GM18505 (cell line): ENCODE measurements around the gene PPP1R15B.
"Not testable (repeated sequence)": the region's sequence is repeated elsewhere in the genome, so short reads cannot be mapped to it uniquely, and the experiment has no call there.

Experiments used
- ATAC-seq: cut with Tn5 transposase; IDR thresholded peaks from one replicate; pipeline ENCODE4 v1.9.1; 2021; ENCODE audit not compliant: unreplicated experiment
- POLR2A ChIP-seq: IDR thresholded peaks from 4 replicates; pipeline ENCODE4 v1.6.1; 2011; ENCODE audit warnings: borderline replicate concordance; ENCODE audit not compliant: insufficient read depth, insufficient read length; ENCODE audit errors: extremely low read depth

Gene PPP1R15B

GRCh38 chr1:204437796-204438570 is 26.4 kb upstream of the PPP1R15B start:
- no peak for TF ChIP-seq POLR2A

DNA sequence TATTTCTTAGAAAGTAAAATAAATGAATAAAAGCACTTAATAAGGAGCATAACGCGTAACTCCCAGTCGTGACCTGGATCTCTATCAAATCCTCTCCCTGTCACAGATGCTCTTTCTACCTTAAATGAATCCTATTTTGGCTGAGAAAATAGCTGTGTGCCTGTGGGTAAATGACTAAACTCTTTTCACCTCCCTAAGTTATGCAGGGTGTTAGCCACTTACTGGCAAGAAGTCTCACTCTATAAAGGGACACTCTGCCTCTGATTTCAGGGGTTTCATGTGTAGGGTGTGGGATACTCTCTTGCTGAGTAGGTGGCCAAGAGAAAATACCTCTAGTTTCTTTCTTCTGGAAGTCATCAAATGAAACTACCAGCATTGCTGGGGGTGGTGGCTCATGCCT is 24.3 kb upstream of the PPP1R15B start:
- TF ChIP-seq POLR2A = no peak
- ATAC-seq = no peak

More at GRCh38 chr1:204437796-204438570, 26.4 kb upstream of the PPP1R15B start:
- no peak for ATAC-seq

DNA sequence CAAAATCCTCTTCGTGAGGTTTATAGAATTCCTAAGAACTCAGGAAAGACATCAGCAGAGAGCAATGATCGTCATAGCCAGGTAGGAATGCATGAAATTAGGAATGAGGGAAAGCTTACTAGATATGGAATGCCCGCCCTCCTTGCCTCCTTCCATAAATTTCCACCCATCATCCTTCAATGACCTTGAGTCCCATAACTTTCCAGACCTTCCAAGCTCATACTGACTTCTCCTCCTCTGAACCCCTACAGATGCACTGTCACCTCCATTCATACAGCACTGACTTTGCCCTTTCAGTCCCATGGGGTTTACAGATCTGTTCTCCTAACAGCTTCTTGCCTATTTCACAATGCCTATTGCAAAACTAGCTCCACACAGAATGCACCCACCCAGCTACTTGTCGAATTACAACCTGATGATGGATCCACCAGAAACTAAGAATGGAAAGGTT is 23.8 kb upstream of the PPP1R15B start:
- no peak for TF ChIP-seq POLR2A
- no peak for ATAC-seq

DNA sequence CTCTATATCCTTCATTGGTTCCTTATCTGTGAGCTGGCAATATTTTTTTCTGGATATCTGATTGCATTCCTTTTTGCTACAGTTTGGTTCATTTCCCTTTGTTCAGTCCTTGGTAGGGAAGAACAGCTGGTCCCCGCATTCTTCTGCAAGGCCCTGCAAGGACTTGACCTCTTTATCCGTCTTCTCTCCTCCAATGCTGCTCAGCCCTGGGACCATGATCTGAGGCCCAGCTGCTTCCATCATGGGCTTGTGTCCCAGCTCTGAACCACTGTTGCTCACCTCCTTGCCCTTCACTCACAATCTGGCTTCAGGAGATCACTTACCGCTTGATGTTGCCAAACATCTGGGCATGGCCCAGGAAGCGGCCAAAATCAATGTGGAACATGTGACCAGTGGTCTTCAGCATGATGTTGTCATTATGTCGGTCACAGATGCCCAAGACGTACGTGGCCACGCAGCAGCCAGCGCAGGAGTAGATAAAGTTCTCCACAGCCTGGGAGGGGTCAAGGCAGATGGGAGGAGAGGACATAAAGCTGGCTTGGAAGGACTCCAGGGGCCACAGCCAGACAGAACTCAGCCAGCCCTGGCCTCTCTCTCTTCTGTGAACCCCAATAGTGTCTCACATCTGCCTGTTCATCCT is 22.6 kb upstream of the PPP1R15B start:
- no peak for TF ChIP-seq POLR2A
- no peak for ATAC-seq

- no peak for ATAC-seq
- no peak for TF ChIP-seq POLR2A
These were observed 21.1 kb upstream of the PPP1R15B start for GRCh38 chr1:204432708-204433107.

GRCh38 chr1:204431310-204432184 is 19.9 kb upstream of the PPP1R15B start:
- TF ChIP-seq POLR2A = no peak
- ATAC-seq = no peak

DNA sequence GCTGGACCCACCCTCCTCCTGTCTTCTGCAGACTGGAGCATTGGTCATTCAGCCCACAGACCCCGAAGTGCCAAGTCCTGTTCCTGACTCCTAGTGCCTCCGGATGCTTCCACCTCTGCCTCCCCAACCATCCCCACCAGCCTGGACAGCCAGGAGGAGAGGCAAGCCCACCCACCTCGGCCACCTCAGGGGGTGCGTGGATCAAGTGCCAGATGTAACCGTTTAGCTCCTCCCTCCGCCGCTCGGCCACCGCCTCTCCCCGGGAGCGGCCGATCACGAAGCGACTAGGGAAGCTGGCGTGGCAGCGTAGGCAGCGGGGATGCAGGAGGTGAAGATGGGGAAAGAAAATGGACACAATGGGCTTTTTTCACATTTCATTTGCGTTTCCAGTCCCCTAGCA is 18.1 kb upstream of the PPP1R15B start:
- no peak for ATAC-seq

GRCh38 chr1:204426971-204427701 is 15.5 kb upstream of the PPP1R15B start:
- no peak for TF ChIP-seq POLR2A
- no peak for ATAC-seq

More for the DNA sequence above, 18.1 kb upstream of the PPP1R15B start:
- no peak for TF ChIP-seq POLR2A

DNA sequence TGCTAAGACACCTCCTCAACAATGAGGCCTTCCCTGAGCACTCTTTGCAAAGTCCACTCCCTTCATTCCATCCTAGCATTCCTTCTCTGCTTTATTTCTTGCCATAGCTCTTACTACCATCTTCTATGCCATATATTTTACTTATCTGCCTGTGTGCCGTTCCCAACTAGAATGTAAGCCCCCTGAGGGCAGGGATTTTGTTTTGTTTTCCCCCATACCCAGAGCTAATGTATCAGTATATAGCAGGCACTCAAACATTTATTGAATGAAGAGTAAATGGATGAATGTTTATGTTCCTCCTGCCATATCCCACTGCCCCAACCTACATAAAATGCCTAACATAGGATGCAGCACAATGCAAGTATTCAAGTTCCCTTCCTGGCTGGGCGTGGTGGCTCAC is 14.9 kb upstream of the PPP1R15B start:
- TF ChIP-seq POLR2A = no peak
- ATAC-seq = no peak

GRCh38 chr1:204426035-204426436 is 14.4 kb upstream of the PPP1R15B start:
- ATAC-seq = no peak
- TF ChIP-seq POLR2A = no peak

GRCh38 chr1:204424621-204425020 is 13.0 kb upstream of the PPP1R15B start:
- ATAC-seq = no peak
- no peak for TF ChIP-seq POLR2A

DNA sequence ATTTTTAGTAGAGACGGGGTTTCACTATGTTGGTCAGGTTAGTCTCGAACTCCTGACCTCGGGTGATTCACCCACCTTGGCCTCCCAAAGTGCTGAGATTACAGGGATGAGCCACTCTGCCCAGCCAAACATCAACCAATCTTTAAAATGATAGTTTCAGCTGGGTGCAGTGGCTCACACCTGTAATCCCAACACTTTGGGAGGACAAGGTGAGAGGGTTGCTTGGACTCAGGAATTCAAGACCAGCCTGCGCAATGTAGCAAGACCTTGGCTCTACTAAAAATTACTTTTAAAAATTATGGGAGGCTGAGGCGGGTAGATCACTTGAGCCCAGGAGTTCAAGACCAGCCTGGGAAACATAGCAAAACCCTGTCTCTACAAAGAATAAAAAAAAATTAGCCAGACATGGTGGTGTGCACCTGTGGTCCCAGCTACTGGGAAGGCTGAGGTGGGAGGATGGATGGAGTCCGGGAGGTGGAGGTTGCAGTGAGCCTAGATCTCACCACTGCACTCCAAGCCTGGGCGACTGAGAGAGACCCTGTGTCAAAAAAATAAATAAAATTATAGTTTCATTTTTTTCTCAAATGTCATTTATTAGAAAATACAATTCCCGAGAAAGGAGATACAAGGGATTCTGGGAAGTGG is 10.6 kb upstream of the PPP1R15B start:
- not testable (repeated sequence) for ATAC-seq
